ENCODE data around the gene ZNF581. TPM values are rescaled to one million over a fixed set of nuclear protein-coding genes. Genes with fewer than 3 reads are reported as not detected.

The ZNF581 gene
- total RNA-seq, 1 experiment from 2014 or later, result 37.1 TPM

DNA sequence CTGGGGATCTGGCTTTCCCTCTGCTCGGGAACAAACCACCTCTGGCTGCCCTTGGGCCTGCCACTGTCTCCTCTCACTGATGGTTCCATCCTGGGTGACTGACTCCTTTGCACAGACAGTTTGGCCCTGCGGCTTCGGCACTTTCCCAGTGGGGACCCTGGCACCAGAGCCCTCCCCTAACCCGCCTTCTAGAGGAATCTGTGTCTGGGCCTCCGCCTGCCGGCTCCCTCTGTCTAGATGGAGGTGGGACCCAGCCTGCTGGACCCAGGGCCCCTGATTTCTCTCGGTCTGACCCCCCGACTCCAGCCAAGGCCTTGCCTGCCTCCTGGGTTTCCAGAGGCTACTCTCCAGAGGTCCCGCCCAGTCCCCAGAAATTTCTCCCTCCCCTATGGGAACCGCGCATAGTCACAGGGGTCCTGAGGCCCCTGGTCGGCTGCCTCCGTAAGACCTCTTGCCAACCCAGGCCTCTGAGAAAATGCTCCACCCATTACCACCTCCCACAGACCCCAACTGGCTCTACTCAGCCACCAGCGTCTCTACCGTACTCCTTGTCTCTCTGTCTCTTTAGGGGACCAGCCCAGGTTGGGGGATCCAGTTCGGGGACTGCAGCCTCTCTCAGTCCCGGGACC lies 7.3 kb downstream of the ZNF581 start:
- BruUV-seq (replicated peaks), result no TSS peak
- no peaks in the 10 kb centered on the region for H3K9me3 ChIP-seq (ENCODE audit: low read depth, low read length, poor library complexity, severe bottlenecking)
- ChIA-PET CTCF (no interaction called here), POLR2A (ENCODE audit: low non-redundant PET) (no interaction called here)
- H3K27me3 ChIP-seq (replicated peaks; ENCODE audit: insufficient read depth, low read depth, low read length, poor library complexity), result no peaks in the 10 kb centered on the region
- no peak overlapping the region for H3K4me3 ChIP-seq (ENCODE audit: low read depth, low read length, poor library complexity, severe bottlenecking)
- no peak for TF ChIP-seq EZH2 (IDR thresholded peaks at IDR 0.05; ENCODE audit: borderline replicate concordance, low read depth, low read length, poor library complexity, severe bottlenecking)
- TF ChIP-seq CTCF (conservative IDR thresholded peaks at IDR 0.05; ENCODE audit: low read depth, low read length), result no peak
- peaks cover 15% of the 10 kb centered on the region for H3K36me3 ChIP-seq (ENCODE audit: insufficient read depth, low read length, poor library complexity, severe bottlenecking)
- no peak overlapping the region for H3K27ac ChIP-seq (ENCODE audit: low read depth, low read length, poor library complexity, severe bottlenecking)
- intact Hi-C loops (cut with micrococcal nuclease; ENCODE audit: unreplicated experiment), result no loop called here
- H3K4me1 ChIP-seq (ENCODE audit: insufficient read depth, low read length, poor library complexity, severe bottlenecking), result peaks cover 18% of the 10 kb centered on the region
- DNase-seq (ENCODE audit: low spot score), result no peak

DNA sequence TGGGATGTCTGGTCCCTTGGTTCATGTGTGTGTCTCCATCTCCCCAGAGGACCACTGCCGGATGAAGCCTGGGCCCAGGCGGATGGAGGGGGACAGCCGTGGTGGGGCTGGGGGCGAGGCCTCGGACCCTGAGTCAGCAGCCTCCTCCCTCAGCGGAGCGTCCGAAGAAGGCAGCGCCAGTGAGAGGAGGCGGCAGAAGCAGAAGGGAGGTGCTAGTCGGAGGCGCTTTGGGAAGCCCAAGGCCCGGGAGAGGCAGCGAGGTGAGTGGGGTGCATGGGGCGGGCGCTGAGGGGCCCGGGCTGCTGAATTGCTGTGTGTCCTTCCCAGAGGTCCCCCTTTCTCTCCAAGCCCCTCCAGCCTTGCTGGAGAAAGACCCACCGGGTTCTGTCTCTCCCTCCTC lies 7.8 kb downstream of the ZNF581 start:
- H3K4me3 ChIP-seq (ENCODE audit: low read depth, low read length, poor library complexity, severe bottlenecking), result no peak overlapping the region
- peaks cover 18% of the 10 kb centered on the region for H3K4me1 ChIP-seq (ENCODE audit: insufficient read depth, low read length, poor library complexity, severe bottlenecking)
- intact Hi-C loops (cut with micrococcal nuclease; ENCODE audit: unreplicated experiment), result no loop called here
- no peak overlapping the region for H3K27ac ChIP-seq (ENCODE audit: low read depth, low read length, poor library complexity, severe bottlenecking)
- no TSS peak for BruUV-seq (replicated peaks)
- H3K36me3 ChIP-seq (ENCODE audit: insufficient read depth, low read length, poor library complexity, severe bottlenecking), result peaks cover 18% of the 10 kb centered on the region
- no peaks in the 10 kb centered on the region for H3K27me3 ChIP-seq (replicated peaks; ENCODE audit: insufficient read depth, low read depth, low read length, poor library complexity)
- ChIA-PET CTCF (no interaction called here), POLR2A (ENCODE audit: low non-redundant PET) (no interaction called here)
- TF ChIP-seq CTCF (conservative IDR thresholded peaks at IDR 0.05; ENCODE audit: low read depth, low read length) (no peak), EZH2 (IDR thresholded peaks at IDR 0.05; ENCODE audit: borderline replicate concordance, low read depth, low read length, poor library complexity, severe bottlenecking) (no peak)
- DNase-seq (ENCODE audit: low spot score), result no peak
- H3K9me3 ChIP-seq (ENCODE audit: low read depth, low read length, poor library complexity, severe bottlenecking), result no peaks in the 10 kb centered on the region

DNA sequence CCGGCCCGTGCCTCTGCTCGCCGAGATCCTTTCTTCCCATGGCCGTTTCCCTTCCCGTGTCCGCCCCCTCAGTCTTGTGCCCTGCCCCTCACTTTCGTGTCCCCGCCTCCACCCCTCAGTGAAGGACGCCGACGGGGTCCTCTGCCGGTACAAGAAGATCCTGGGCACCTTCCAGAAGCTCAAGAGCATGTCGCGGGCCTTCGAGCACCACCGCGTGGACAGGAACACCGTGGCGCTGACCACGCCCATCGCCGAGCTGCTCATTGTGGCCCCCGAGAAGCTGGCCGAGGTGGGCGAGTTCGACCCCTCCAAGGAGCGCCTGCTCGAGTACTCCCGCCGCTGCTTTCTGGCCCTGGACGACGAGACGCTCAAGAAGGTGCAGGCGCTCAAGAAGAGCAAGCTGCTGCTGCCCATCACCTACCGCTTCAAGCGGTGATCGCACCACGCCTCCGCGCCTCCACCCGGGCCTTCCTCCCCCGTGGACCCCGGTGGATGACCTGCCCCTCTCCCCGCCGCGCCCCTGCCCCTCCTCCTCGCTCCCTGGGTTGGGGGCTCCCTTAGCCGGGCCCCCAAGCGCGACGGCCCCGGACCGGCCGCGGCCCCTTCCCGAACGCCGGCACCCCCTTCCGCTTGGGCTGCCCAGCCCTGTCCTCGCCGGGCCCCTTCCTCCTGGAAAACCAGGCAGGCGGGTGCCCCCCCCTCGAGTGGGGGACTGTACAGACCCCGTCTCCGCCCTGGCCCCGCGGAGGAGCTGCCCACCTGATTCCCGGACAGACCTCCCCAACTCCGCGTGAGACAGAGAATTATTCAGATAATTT lies 9.1 kb downstream of the ZNF581 start:
- DNase-seq (ENCODE audit: low spot score), result no peak
- BruUV-seq (replicated peaks), result no TSS peak
- peaks cover 18% of the 10 kb centered on the region for H3K36me3 ChIP-seq (ENCODE audit: insufficient read depth, low read length, poor library complexity, severe bottlenecking)
- H3K27ac ChIP-seq (ENCODE audit: low read depth, low read length, poor library complexity, severe bottlenecking), result no peak overlapping the region
- ChIA-PET POLR2A (ENCODE audit: low non-redundant PET) (no interaction called here), CTCF (interaction anchor here (0.7 to 1.3 kb wide), 6 partner anchors 19 to 505 kb away, joined by 3 to 21 read pairs (median 4); no protein-coding TSS in a partner anchor)
- no peaks in the 10 kb centered on the region for H3K9me3 ChIP-seq (ENCODE audit: low read depth, low read length, poor library complexity, severe bottlenecking)
- intact Hi-C loops (cut with micrococcal nuclease; ENCODE audit: unreplicated experiment), result no loop called here
- no peak overlapping the region for H3K4me3 ChIP-seq (ENCODE audit: low read depth, low read length, poor library complexity, severe bottlenecking)
- TF ChIP-seq CTCF (conservative IDR thresholded peaks at IDR 0.05; ENCODE audit: low read depth, low read length), result no peak
- TF ChIP-seq EZH2 (IDR thresholded peaks at IDR 0.05; ENCODE audit: borderline replicate concordance, low read depth, low read length, poor library complexity, severe bottlenecking), result no peak
- peaks cover 17% of the 10 kb centered on the region for H3K4me1 ChIP-seq (ENCODE audit: insufficient read depth, low read length, poor library complexity, severe bottlenecking)
- H3K27me3 ChIP-seq (replicated peaks; ENCODE audit: insufficient read depth, low read depth, low read length, poor library complexity), result no peaks in the 10 kb centered on the region
